ENCODE measurements around the gene RNF112. TPM values are rescaled to one million over a fixed set of nuclear protein-coding genes. Genes with fewer than 3 reads are reported as not detected.

The RNF112 gene
- total RNA-seq, 2 donors from 2014 or later: 2.8 to 8.3 TPM

GRCh38 chr17:19372011-19372370, 39.0 kb upstream of the RNF112 start:
- TF ChIP-seq CTCF (IDR thresholded peaks at IDR 0.05): no peak
- ATAC-seq (ENCODE audit: insufficient number of reproducible peaks, low FRiP score, low read depth) (no peak), DNase-seq (ENCODE audit: low spot score) (no peak)
- Histone ChIP-seq H3K36me3 (no peaks in the 10 kb centered on the region), H3K9me3 (no peaks in the 10 kb centered on the region), H3K4me3 (no peak overlapping the region), H3K27ac (no peak overlapping the region), H3K4me1 (ENCODE audit: control insufficient read depth in 1 of 2, low read depth in 2 of 2) (peaks cover 3% of the 10 kb centered on the region in 2 donors), H3K27me3 (replicated peaks; ENCODE audit: insufficient read depth) (no peaks in the 10 kb centered on the region)

- Histone ChIP-seq H3K9me3 (no peaks in the 10 kb centered on the region), H3K36me3 (no peaks in the 10 kb centered on the region), H3K4me1 (ENCODE audit: control insufficient read depth in 1 of 2, low read depth in 2 of 2) (peaks cover 5 to 6% of the 10 kb centered on the region in 2 donors), H3K27me3 (replicated peaks; ENCODE audit: insufficient read depth) (no peaks in the 10 kb centered on the region), H3K27ac (no peak overlapping the region), H3K4me3 (no peak overlapping the region)
- TF ChIP-seq CTCF (IDR thresholded peaks at IDR 0.05): no peak
- ATAC-seq (ENCODE audit: insufficient number of reproducible peaks, low FRiP score, low read depth) (no peak), DNase-seq (ENCODE audit: low spot score) (no peak)
Measured at GRCh38 chr17:19372439-19372838, 38.6 kb upstream of the RNF112 start.

- no peak for DNase-seq (ENCODE audit: low spot score)
- Histone ChIP-seq H3K4me3 (no peak overlapping the region), H3K27me3 (replicated peaks; ENCODE audit: insufficient read depth) (no peaks in the 10 kb centered on the region), H3K36me3 (no peaks in the 10 kb centered on the region), H3K4me1 (ENCODE audit: control insufficient read depth in 1 of 2, low read depth in 2 of 2) (peaks cover 5 to 6% of the 10 kb centered on the region in 2 donors), H3K27ac (no peak overlapping the region), H3K9me3 (no peaks in the 10 kb centered on the region)
- ATAC-seq (ENCODE audit: insufficient number of reproducible peaks, low FRiP score, low read depth): no peak
- no peak for TF ChIP-seq CTCF (IDR thresholded peaks at IDR 0.05)
Measured at GRCh38 chr17:19372866-19373504, 38.0 kb upstream of the RNF112 start.

GRCh38 chr17:19374136-19374535, 36.9 kb upstream of the RNF112 start:
- ATAC-seq (ENCODE audit: insufficient number of reproducible peaks, low FRiP score, low read depth) (no peak), DNase-seq (ENCODE audit: low spot score) (no peak)
- no peak overlapping the region for H3K27ac ChIP-seq
- H3K27me3 ChIP-seq (replicated peaks; ENCODE audit: insufficient read depth): no peaks in the 10 kb centered on the region
- no peak for TF ChIP-seq CTCF (IDR thresholded peaks at IDR 0.05)
- H3K4me3 ChIP-seq: no peak overlapping the region
- no peaks in the 10 kb centered on the region for H3K36me3 ChIP-seq
- H3K9me3 ChIP-seq: no peaks in the 10 kb centered on the region
- H3K4me1 ChIP-seq (ENCODE audit: control insufficient read depth in 1 of 2, low read depth in 2 of 2): peaks cover 5 to 10% of the 10 kb centered on the region in 2 donors

- Histone ChIP-seq H3K9me3 (no peaks in the 10 kb centered on the region), H3K27ac (no peak overlapping the region), H3K4me3 (no peak overlapping the region), H3K36me3 (peaks cover 4% of the 10 kb centered on the region), H3K4me1 (ENCODE audit: control insufficient read depth in 1 of 2, low read depth in 2 of 2) (peaks cover 11 to 24% of the 10 kb centered on the region in 2 donors), H3K27me3 (replicated peaks; ENCODE audit: insufficient read depth) (no peaks in the 10 kb centered on the region)
- DNase-seq (ENCODE audit: low spot score) (no peak), ATAC-seq (ENCODE audit: insufficient number of reproducible peaks, low FRiP score, low read depth) (no peak)
- no peak for TF ChIP-seq CTCF (IDR thresholded peaks at IDR 0.05)
Measured at GRCh38 chr17:19375732-19376131, 35.3 kb upstream of the RNF112 start.
